Measurements from ENCODE around the gene MFAP3L.
A peak's percentile ranks its signal among the peaks of the same experiment; 100 is the strongest.
"Not testable (repeated sequence)": the region's sequence is repeated elsewhere in the genome, so short reads cannot be mapped to it uniquely, and the experiment has no call there.

MFAP3L gene

DNA sequence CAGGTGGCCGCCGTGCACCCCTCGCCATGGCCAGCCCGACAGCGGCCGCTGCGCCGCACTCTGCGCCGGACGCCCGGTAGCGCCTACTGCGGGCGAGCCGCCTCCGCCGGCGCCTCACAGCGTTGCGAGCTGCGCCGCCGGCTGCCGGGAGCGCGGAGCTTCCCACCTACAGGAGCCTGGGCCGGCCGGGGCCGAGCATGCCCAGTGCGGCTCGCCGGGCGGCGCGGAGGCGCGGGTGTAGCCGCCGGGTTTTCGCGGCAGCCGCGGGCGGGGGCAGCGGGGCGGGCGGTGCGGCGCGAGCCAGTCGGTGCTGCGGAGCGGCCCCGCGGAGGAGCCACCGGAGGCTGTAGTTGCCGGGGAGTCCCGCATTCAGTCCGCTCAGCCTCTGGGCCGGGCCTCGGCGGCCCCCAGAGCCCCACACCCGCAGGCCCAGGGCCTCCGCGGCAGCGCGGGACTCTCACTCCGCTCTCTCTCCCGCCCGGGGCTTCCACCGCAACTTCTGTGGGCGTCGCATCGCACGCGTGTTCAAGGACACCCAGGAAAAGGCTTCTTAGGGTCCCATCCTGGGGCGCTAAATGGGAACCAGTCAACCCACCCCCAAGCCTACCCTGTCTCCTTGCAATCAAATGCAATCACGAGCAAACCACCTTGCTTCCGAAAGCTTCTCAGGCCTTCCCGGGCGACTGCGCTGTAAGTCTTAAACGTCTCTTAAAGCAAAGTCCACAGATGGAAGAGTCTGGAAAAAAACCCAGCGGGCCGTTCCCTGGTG lies at the start of gene MFAP3L:
Gene MFAP3L (minus strand): TSS at position 143 of the 769 bp plus-strand sequence. CDS start 20,518 bp downstream, outside the sequence.
- peak; percentile 10 to 93 (median 81) for DNase-seq

DNA sequence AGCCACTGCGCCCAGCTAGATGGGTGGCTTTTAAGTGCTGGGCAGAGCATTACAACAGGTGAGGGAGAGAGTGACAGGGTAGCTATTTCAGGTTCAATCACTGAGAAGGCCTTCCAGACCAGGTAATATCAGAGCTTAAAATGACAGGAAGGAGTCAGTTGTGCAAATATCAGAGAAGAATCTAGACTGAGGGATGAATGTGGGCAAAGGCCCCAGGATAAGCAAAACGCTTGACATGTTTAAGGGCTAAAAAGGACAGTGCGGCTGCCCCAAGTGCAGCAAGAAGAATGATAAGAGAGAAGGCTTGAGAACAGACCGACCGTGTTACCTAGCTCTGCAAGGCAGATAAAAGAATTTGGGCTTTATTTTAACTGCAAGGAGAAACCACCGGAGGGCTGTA lies 45.0 kb upstream of the MFAP3L start:
- DNase-seq, result no peak

DNA sequence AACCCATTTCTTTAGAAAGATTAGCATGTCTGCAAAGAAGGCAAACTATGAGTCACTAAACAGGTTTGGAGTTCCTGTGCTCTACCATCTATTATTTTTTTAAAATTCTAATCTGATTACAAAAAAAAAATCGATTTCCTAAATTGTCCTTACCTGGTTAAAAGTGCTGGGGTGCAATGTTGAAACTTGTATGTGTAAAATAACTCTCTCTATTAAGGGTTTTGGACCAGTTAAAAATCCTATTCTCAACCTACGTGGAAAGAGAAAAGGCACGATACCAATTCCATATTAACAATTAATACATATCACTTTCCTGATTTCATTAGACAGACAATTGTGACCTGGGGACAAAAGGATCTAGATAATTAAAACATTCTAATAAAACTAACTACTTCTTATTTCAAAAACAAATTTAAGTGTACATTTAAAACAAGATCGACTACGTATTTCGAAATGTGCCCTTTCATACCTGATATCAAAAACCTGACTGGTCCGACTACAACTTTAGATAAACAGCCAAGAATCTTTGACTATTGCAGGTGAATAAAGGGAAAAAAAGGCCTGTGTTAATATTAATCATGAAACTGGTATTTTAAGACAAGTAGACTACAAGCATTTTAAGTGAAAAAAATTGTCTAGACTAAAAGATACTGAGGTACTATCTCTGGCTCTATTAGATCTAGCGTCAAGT lies 42.4 kb upstream of the MFAP3L start:
- no peak for DNase-seq

DNA sequence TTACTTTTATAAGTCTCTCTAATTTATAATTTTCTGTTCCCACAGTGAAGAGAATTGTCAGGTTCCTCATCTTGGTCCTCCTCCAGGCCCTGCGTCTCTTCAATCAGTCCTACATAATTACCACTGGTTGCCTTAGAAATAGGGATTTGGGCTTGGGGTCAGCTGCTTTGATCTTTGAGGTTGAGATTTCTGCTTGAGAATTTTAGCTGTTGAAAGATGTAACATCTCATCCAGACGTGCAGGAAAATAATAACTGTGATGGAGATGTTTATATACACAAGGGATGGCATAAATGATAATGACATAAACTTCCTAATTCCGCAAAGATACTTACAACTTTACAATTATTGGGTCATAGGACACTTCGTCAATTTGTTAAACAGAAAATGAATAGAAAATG lies 33.2 kb upstream of the MFAP3L start:
- no peak for DNase-seq

DNA sequence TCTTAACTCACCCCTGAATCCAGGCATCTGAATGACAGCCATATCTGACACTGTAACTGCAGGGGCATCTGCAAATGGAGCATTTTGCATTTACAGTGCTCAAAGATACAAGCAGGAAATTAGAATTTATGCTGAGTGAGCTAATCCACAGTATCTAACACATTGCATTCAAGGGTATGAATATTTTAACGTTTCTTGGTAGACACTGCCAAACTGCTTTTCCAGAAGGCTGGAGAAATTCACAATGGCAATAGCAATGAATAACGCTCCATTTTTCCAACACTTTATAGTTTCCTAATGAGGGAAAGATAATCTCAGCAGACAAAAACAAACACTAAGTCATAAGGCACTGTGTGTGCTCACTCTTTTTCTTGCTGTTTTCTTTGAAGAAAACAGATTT lies 32.6 kb upstream of the MFAP3L start:
- DNase-seq, result no peak

DNA sequence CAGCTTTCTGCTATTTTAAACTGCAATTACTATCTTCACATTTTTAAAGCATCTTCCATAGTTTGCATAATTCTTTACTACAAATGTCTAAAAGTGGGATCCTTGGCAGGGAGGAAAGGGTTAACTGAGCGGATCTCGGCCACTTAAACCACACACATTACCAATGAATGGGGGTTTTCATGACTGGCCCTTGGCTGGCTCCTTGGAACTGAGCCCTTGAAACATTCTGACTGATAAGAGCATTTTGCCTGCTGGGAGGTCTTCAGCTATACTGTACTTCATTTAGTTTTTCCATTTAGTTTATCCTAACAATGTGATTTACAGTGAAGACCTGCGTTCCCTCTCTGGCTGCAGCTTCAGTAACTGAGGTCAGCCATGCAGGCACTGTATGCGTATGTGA lies 31.7 kb upstream of the MFAP3L start:
- no peak for DNase-seq

DNA sequence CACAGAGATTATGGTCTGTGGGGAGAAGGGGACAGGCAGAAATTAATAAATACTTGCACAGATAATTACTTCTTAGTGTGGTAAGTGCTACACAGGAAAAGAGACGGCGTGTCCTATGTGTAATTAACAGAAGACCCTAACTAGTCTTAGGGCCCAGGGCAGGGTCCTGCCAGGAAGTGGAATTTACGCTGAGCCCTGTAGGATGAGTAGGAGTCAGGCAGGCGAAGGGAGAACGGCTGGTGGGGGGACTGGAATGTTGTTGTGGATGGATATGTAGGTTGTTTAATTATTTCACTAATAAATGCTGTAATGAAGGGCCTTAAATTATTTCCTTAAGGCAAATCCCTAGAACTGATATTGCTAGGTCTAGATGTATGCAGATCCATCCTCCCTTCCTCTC lies 26.7 kb upstream of the MFAP3L start:
- no peak for DNase-seq

DNA sequence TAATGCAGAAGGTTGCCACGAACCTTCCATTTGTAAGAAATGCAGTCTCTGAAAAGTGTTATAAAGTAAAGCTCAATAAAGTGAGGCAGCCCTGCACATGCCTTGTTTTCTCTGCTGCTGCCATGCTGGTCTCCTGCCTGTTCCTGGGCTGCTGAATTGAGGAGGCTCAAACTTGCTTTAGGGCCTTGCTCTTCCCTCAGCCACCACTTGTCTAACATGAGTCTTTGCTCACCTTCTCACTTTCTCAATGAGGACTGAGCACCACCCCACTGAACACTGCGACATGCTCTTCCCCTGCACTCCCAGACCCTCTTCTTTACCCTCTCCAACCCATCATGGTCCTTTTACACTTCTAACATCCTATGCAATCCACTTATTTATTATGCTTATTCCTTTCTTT lies 25.2 kb upstream of the MFAP3L start:
- no peak for DNase-seq

DNA sequence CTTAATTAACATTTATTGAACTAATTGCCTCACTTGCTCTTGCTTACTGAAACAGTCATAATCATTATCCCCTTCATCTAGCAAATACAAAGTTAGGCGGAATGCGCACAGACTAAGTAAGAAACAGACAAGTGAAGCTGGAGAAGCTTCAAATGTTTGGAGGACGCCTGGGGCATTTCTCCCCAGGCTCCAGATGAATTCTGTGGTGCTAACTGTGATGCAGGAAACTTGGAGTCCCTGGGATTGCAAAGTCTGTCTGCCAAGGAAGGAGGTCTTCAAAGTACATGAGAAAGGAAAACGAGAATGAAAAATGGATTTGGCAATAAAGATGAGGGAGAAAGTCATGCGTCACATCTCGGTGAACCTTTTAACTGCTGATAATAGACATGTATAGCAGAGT lies 23.6 kb upstream of the MFAP3L start:
- peak in 1 of 51 donors; percentile 10 for DNase-seq

DNA sequence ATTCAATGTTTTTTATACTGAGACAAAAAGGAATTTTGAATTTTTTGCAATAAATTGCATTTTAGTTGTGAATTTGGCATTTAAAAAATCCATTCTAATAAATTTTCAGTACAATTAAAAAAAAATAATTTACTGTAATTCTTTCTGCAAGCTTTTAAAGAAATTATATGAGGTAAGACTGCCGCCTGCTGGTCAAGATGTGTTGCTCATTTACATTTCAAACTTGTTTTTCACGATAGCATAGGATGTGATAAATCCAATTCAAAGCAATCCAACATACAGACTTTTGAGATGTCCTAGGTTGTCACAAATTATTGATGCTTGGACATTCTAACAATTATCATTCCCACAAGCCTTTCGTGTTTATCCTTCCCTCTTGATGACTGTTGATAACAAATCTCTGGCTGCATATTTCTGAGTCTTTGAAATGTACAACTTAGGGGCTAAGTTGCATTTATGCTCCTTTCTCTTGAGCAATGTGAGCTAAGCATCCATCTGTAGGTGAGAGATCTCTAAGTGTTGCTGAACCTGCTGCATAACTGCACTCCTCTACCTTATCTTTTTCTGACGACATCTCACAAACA lies 21.7 kb upstream of the MFAP3L start:
- DNase-seq, result peak in 25 of 51 donors; percentile 1 to 77 (median 27)

DNA sequence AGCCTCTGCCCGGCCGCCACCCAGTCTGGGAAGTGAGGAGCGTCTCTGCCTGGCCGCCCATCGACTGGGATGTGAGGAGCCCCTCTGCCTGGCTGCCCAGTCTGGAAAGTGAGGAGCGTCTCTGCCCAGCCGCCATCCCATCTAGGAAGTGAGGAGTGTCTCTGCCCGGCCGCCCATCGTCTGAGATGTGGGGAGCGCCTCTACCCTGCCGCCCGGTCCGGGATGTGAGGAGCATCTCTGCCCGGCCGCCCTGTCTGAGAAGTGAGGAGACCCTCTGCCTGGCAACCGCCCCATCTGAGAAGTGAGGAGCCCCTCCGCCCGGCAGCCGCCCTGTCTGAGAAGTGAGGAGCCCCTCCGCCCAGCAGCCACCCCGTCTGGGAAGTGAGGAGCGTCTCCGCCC lies 20.0 kb upstream of the MFAP3L start:
- not testable (repeated sequence) for DNase-seq

DNA sequence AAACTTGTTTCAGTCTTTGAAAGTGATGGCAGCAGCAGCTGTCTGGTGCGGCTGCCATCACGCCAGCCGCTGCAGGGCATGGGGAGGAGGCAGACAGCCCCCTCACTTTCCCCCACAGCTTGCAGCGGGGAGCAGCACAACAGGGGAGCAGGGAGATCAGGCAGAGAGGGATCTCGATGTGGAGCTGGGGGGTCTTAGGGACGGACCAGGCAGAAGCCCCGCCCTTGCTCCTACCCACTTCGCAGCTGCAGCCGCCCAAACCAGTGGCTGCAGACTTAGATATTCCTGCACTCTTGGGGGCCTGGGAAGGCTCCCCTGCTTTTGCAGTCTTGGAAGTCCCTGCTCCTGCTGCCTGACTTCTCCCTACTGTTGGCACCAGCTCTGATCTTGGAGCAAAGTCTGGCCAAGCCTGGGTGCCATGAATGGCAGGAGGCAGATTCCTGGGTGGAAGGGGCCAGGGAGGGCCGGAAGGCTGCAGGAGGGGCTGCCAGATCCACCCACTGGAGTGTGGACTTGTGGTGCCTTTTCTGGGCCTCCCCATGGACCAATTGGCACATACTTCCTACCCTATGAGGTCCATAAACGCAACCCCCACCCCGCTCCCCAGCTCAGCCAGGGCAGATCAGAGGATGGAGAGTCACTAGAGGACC lies 14.0 kb upstream of the MFAP3L start:
- no peak for DNase-seq

DNA sequence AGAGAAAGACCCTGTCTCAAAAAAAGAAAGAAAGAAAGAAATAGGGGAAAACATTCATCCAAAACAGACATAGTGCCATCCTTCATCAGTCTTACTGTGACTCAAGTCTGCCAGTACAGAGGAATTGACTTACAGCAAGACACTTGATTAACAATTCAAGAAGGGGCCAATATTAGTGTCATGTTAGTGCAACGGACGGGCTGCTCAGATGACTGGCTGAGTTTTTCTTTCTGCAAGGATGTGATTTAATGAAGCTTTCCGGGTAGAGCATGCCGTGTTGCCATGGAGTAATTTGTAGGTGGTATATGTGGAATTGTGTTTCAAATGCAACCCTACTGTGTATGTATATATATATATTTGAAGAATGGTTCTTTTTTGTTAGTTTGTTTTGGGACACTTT lies 12.6 kb upstream of the MFAP3L start:
- DNase-seq, result no peak

DNA sequence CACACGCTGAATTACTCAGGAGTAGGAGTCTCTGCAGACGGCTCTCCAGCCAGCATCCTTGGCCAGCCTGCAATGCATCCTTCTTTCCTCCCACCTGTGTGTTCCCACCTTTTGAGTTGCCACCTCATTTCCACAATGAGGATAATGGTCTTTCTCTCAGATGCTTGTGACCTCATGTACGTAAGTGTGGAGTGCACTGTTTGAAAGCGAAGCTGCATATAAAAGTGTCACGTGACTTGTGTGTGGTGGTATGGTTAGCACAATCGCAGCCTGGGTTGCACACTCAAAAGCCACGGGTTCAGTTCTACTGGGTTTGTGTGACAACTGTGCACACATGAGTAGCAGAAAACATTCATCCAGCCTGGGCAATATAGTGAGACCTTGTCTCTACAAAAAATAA lies 12.0 kb upstream of the MFAP3L start:
- DNase-seq, result no peak

DNA sequence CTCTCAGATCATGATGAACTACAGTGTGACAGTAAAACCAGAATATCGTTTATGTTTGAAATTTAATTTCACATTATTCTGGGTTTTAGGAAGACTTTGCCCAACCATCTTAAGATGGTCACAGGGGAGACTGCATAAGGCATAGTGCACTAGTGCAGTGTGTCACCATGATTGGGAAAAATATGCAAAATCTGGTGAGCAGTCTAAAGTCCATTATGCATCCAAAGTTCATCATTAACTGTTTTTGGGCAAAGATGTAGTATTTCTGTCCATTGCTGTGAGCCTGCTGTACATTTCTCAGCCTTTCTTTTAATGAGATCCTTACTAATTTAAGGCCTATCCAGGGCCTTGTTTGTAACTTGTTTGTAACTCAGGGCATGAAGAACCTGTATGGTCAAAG lies 11.3 kb upstream of the MFAP3L start:
- DNase-seq, result no peak

DNA sequence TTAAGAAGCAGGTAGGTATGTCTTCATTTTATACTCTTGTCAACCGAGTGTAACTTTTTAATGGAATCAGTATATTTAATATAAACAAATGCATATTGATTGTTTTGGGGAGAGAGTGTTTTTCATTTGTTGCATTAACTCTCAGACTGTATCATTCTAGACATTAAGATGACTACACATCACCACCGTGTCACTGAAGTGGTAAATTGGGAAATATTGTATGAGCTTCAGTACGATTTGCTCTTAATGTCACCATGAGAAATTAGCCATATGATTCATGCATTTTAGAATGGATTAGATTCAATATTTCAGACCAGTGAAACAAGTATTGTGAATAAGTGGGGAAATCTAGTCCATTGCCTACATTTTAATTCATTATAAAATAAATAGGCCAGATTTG lies 9.7 kb upstream of the MFAP3L start:
- DNase-seq, result no peak

DNA sequence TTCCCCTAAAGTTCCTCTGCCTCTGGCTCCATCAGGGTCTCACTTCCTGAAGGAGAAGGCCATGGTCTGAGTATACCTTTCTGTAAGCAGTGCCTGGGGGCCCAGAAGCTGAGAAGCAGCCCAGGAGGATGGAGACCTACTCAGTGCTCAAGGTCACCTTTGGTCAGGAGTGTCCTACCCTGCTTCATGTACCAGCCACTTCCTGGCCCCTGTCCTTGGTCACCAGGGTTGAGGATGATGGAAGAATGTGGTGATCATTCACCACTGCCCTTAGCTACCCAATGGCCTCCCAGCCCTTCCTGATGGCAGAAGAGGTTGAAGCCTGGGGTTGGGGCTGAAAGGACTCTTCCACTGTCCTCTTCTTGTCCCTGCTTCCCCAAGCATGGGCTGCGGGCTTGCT lies 9.0 kb upstream of the MFAP3L start:
- DNase-seq, result no peak

DNA sequence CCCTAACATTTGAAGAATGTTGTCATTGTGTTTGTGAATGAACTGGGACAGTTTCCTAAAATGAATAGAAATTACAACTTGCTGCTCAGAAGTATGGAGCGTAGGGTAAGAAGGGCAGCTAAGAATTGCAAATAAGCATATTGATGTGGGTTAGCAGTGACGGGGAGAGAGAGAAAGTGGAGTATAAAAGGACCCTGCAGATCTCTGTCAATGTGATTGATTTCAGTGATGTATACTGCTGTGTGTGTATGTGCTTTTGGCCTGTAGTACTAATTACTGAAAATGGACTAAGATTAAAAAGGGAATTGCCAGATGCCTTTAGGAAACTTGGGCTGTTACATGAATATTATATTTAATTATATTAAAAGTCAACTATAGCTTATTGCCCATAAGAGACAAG lies 7.8 kb upstream of the MFAP3L start:
- no peak for DNase-seq

DNA sequence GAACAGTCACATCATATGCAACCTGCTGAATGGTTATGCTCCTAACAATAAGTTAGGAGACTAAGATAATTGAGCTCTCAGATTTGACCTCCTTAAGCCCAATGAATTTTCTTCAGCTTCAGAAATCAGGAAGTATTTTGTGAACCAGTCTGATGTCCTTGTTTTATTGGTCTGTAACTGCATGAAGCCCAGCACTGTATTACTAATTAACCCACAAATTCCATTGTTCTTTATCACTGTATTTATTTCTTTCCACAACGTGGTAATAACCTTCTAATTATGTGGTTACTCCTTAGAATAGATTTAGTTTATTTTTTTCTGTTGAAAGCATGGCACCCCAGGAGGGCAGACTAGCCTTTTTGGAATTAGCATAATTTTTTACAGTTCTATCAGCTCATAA lies 3.9 kb upstream of the MFAP3L start:
- DNase-seq, result no peak

DNA sequence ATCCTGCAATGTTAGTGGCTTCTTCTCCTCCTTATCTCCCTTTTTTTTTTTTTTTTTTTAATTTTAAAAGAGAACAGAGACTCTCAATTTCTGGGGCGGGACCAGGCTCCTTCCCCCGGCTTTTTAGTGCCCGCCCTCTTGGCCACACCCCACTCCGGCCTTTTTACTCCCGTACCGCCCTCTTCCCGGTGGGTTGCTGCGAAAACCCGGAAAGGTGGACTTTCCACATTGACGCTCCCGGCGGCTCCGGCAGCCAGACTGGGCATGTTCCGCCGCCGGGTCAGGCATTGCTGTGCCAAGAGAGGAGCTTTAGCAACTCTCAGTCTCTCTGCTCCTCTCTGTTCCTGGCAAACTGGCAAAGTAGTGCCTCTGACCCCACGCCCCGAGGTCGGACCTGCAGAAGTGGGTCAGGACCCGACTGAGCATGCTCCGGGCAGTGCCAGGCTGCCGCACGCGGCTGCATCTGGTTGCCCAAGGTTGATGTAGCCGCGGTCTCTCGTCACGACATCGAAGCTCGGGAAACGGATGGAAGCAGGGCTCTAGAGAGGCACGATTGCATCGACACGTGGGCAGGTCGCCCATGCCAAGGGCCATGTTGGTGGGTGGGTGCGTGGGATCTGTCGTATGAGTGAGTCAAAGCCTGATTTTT lies 1.1 kb upstream of the MFAP3L start:
- peak; percentile 61 to 94 (median 85) for DNase-seq

DNA sequence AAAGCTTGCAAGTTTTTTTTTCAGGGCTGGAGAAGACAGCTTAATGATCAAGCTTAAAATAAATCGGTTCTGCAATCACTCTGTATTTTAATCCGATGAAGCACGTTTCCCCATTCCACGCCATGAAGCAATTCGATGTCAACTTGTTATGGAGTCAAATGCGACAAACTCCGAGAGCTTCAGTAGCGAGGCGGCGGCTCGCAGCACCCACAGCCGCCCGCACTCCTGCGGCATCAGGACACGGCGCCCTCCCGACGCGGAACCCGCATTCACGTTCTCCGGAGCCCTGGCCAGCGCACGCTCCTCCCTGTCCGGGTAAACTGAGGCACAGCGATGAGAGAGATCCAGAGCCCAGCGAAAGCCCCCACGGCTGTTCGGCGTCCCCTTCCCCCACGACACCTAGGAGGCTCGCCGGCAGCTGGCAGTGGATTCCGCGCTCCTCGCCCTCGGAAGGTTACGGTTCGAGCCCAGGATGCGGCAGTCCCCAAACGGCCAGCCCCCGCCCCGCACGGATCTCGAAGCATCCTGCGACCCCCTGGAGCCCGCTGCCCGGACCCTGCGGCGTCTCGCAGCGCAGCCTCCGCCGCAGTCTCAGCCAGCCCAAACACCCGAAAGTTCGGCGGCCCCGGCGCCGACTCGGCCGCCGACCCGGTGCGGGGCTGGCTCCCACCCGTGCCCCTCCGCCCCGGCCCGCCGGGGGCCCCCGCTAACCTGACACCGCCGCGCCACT lies 507 bp downstream of the MFAP3L start:
- peak in 38 of 51 donors; percentile 2 to 87 (median 46) for DNase-seq
